ENCODE data around the gene IRAK4.

GRCh38 chr12:43760396-43760795, 1.6 kb downstream of the IRAK4 start:
- TF ChIP-seq EZH2phosphoT487 (IDR thresholded peaks at IDR 0.05; ENCODE audit: insufficient read depth, low read depth) (no peak), EZH2 (IDR thresholded peaks at IDR 0.05; ENCODE audit: insufficient read depth, poor library complexity, severe bottlenecking) (no peak)

All from GM23248 (cell line).